ENCODE data around the gene NUP214. TPM values are rescaled to one million over a fixed set of nuclear protein-coding genes. Genes with fewer than 3 reads are reported as not detected.

NUP214 gene
- polyA plus RNA-seq, 1 donor from 2014 or later: 15.0 TPM

DNA sequence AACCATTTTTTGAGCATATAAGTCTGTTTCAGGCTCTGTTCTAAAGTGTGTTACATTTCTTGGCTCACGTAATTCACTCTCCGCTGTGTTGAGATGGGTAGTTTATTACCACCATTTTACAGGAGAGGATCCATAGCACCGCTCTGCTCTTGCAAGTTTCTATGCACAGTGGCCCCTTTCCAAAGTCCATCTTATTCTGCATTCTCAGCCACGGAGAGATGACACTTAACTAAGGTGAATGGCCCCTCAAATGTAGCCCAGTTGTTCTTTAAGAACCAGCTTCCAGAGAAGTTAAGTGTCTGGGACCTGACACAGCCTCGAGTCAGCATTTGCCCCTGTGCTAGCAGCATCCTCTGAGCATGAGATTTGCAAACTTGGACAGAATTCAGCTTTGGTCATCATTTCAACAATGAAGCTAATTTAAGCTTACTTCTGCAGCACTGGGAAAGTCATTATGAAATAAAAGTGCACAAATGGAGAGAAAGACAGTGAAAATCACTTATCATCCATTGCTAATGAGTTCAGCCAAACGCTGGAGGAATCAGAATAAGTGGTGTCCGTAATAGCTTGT lies 89.0 kb downstream of the NUP214 start:
- Histone ChIP-seq H3K9me2 (ENCODE audit: insufficient read depth, low read length) (no peaks in the 10 kb centered on the region), H4K20me1 (ENCODE audit: insufficient read depth) (no peaks in the 10 kb centered on the region), H3K36me3 (ENCODE audit: insufficient read depth, low read length) (no peaks in the 10 kb centered on the region), H2AFZ (ENCODE audit: low read depth, low read length) (no peak overlapping the region), H3K27ac (ENCODE audit: low read length) (no peak overlapping the region), H3K79me2 (replicated peaks; ENCODE audit: insufficient read depth, low read length) (no peaks in the 10 kb centered on the region), H3K4me3 (ENCODE audit: low read length) (no peak overlapping the region), H3K9me3 (ENCODE audit: low read length) (no peaks in the 10 kb centered on the region), H3F3A (ENCODE audit: insufficient read depth, low read length, poor library complexity, severe bottlenecking) (no peaks in the 10 kb centered on the region), H3K4me2 (ENCODE audit: low read length) (no peak overlapping the region), H3K27me3 (ENCODE audit: insufficient read depth, low read depth, low read length) (no peaks in the 10 kb centered on the region), H3K9ac (ENCODE audit: low read length) (no peak overlapping the region)
- TF ChIP-seq TAF1 (IDR thresholded peaks at IDR 0.05; ENCODE audit: low read depth): no peak
- TF ChIP-seq SMC3 (conservative IDR thresholded peaks at IDR 0.05; ENCODE audit: poor library complexity): no peak
- no peak for TF ChIP-seq RAD21 (conservative IDR thresholded peaks at IDR 0.05)
- TF ChIP-seq POLR2AphosphoS5 (IDR thresholded peaks at IDR 0.05): no peak
- TF ChIP-seq, protein P1, sequence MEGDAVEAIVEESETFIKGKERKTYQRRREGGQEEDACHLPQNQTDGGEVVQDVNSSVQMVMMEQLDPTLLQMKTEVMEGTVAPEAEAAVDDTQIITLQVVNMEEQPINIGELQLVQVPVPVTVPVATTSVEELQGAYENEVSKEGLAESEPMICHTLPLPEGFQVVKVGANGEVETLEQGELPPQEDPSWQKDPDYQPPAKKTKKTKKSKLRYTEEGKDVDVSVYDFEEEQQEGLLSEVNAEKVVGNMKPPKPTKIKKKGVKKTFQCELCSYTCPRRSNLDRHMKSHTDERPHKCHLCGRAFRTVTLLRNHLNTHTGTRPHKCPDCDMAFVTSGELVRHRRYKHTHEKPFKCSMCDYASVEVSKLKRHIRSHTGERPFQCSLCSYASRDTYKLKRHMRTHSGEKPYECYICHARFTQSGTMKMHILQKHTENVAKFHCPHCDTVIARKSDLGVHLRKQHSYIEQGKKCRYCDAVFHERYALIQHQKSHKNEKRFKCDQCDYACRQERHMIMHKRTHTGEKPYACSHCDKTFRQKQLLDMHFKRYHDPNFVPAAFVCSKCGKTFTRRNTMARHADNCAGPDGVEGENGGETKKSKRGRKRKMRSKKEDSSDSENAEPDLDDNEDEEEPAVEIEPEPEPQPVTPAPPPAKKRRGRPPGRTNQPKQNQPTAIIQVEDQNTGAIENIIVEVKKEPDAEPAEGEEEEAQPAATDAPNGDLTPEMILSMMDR (IDR thresholded peaks at IDR 0.05; ENCODE audit: poor library complexity, severe bottlenecking): no peak
- TF ChIP-seq, protein P2, sequence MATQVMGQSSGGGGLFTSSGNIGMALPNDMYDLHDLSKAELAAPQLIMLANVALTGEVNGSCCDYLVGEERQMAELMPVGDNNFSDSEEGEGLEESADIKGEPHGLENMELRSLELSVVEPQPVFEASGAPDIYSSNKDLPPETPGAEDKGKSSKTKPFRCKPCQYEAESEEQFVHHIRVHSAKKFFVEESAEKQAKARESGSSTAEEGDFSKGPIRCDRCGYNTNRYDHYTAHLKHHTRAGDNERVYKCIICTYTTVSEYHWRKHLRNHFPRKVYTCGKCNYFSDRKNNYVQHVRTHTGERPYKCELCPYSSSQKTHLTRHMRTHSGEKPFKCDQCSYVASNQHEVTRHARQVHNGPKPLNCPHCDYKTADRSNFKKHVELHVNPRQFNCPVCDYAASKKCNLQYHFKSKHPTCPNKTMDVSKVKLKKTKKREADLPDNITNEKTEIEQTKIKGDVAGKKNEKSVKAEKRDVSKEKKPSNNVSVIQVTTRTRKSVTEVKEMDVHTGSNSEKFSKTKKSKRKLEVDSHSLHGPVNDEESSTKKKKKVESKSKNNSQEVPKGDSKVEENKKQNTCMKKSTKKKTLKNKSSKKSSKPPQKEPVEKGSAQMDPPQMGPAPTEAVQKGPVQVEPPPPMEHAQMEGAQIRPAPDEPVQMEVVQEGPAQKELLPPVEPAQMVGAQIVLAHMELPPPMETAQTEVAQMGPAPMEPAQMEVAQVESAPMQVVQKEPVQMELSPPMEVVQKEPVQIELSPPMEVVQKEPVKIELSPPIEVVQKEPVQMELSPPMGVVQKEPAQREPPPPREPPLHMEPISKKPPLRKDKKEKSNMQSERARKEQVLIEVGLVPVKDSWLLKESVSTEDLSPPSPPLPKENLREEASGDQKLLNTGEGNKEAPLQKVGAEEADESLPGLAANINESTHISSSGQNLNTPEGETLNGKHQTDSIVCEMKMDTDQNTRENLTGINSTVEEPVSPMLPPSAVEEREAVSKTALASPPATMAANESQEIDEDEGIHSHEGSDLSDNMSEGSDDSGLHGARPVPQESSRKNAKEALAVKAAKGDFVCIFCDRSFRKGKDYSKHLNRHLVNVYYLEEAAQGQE (IDR thresholded peaks at IDR 0.05; ENCODE audit: borderline replicate concordance): no peak
- TF ChIP-seq MXI1 (conservative IDR thresholded peaks at IDR 0.05; ENCODE audit: poor library complexity, severe bottlenecking): no peak
- TF ChIP-seq EP300 (conservative IDR thresholded peaks at IDR 0.05; ENCODE audit: poor library complexity, severe bottlenecking): no peak
- no peak for TF ChIP-seq EZH2 (IDR thresholded peaks at IDR 0.05; ENCODE audit: borderline replicate concordance, insufficient read depth, low read length, poor library complexity, severe bottlenecking)

DNA sequence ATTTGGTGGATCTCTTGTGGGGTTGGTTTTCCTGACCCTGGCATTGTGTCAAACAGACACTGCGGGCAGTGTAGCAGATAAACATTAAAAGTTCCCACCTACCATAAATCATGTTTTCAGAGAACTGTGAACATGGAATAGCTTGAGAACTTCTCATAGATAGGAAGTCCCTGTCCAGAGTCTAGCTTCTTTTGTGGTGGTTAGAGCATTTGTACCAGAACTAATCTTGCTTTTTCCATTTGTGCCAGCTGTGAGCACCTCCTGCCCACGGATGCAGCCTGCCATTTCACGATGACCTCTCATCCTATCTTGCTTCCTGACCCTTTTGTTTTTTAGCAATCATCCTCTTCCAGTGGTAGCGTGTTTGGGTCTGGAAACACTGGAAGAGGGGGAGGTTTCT lies 89.5 kb downstream of the NUP214 start:
- H3K4me3 ChIP-seq (ENCODE audit: low read length): no peak overlapping the region
- no peaks in the 10 kb centered on the region for H4K20me1 ChIP-seq (ENCODE audit: insufficient read depth)
- TF ChIP-seq RAD21 (conservative IDR thresholded peaks at IDR 0.05): no peak
- TF ChIP-seq, protein P1 (IDR thresholded peaks at IDR 0.05; ENCODE audit: poor library complexity, severe bottlenecking): no peak
- TF ChIP-seq, protein P2 (IDR thresholded peaks at IDR 0.05; ENCODE audit: borderline replicate concordance): no peak
- no peak for TF ChIP-seq EZH2 (IDR thresholded peaks at IDR 0.05; ENCODE audit: borderline replicate concordance, insufficient read depth, low read length, poor library complexity, severe bottlenecking)
- TF ChIP-seq POLR2AphosphoS5 (IDR thresholded peaks at IDR 0.05): no peak
- TF ChIP-seq MXI1 (conservative IDR thresholded peaks at IDR 0.05; ENCODE audit: poor library complexity, severe bottlenecking): no peak
- TF ChIP-seq SMC3 (conservative IDR thresholded peaks at IDR 0.05; ENCODE audit: poor library complexity): no peak
- no peak for TF ChIP-seq TAF1 (IDR thresholded peaks at IDR 0.05; ENCODE audit: low read depth)
- no peak for TF ChIP-seq EP300 (conservative IDR thresholded peaks at IDR 0.05; ENCODE audit: poor library complexity, severe bottlenecking)
- no peaks in the 10 kb centered on the region for H3K36me3 ChIP-seq (ENCODE audit: insufficient read depth, low read length)
- H3K27me3 ChIP-seq (ENCODE audit: insufficient read depth, low read depth, low read length): no peaks in the 10 kb centered on the region
- H3K27ac ChIP-seq (ENCODE audit: low read length): no peak overlapping the region
- no peaks in the 10 kb centered on the region for H3F3A ChIP-seq (ENCODE audit: insufficient read depth, low read length, poor library complexity, severe bottlenecking)
- H3K79me2 ChIP-seq (replicated peaks; ENCODE audit: insufficient read depth, low read length): no peaks in the 10 kb centered on the region
- H2AFZ ChIP-seq (ENCODE audit: low read depth, low read length): no peak overlapping the region
- H3K9me2 ChIP-seq (ENCODE audit: insufficient read depth, low read length): no peaks in the 10 kb centered on the region
- H3K4me2 ChIP-seq (ENCODE audit: low read length): no peak overlapping the region
- no peak overlapping the region for H3K9ac ChIP-seq (ENCODE audit: low read length)
- H3K9me3 ChIP-seq (ENCODE audit: low read length): no peaks in the 10 kb centered on the region
